H1 (cell line): ENCODE results near the gene SLX4IP. TPM values are rescaled to one million over a fixed set of nuclear protein-coding genes. Genes with fewer than 3 reads are reported as not detected.

Experiments
- CTCF ChIA-PET: fragments of 300-600 bp; sonication (Branson Sonifier 250); formaldehyde crosslinking; loops from one replicate; lab custom pipeline; 2021; ENCODE audit not compliant: partially characterized antibody; lab: Charles Lee
- POLR2A ChIA-PET: fragments of 300-600 bp; sonication (Branson Sonifier 250); formaldehyde crosslinking; loops from one replicate; lab custom pipeline; 2021; ENCODE audit warnings: inconsistent platforms; ENCODE audit not compliant: partially characterized antibody; lab: Charles Lee
- DNase-seq, 2 experiments: peaks; one replicate each; pipeline versions ENCODE4 v3.0.0 to v3.0.0-alpha.2; 2010 to 2022; ENCODE audit warnings: low spot score in 2 of 2, low read depth in 1 of 2, mixed read lengths in 1 of 2
- FAIRE-seq: peaks from 2 replicates; lab custom pipeline; 2011; peaks lifted over from hg19 to GRCh38; lab: Jason Lieb, UNC
- H2AFZ ChIP-seq: 2 replicates; pipeline ENCODE4 v1.8.1; 2012; ENCODE audit warnings: low read length, inconsistent platforms
- H2AK5ac ChIP-seq: 2 replicates; pipeline ENCODE4 v1.6.1; 2013; ENCODE audit warnings: low read depth, low read length
- H2BK120ac ChIP-seq: replicated peaks from 2 replicates; pipeline ENCODE3; 2013; ENCODE audit warnings: low read depth, low read length, inconsistent platforms
- H2BK12ac ChIP-seq: 2 replicates; pipeline ENCODE4 v1.6.1; 2013; ENCODE audit warnings: low read depth, low read length
- H2BK15ac ChIP-seq: 2 replicates; pipeline ENCODE4 v1.6.1; 2013; ENCODE audit warnings: low read length
- H2BK20ac ChIP-seq: 2 replicates; pipeline ENCODE4 v1.6.1; 2013; ENCODE audit warnings: low read length
- H2BK5ac ChIP-seq: 2 replicates; pipeline ENCODE4 v1.6.1; 2013; ENCODE audit warnings: low read depth, low read length
- H3K14ac ChIP-seq: 2 replicates; pipeline ENCODE4 v1.6.1; 2013; ENCODE audit warnings: inconsistent platforms; ENCODE audit not compliant: insufficient read length
- H3K18ac ChIP-seq: 2 replicates; pipeline ENCODE4 v1.6.1; 2013; ENCODE audit warnings: low read length; ENCODE audit errors: extremely low read depth
- H3K23ac ChIP-seq: 2 replicates; pipeline ENCODE4 v1.6.1; 2013; ENCODE audit warnings: inconsistent platforms; ENCODE audit not compliant: insufficient read length
- H3K23me2 ChIP-seq: 2 replicates; pipeline ENCODE4 v1.6.1; 2013; ENCODE audit warnings: low read depth, low read length
- H3K27ac ChIP-seq: 2 replicates; pipeline ENCODE4 v1.6.1; 2011; ENCODE audit warnings: low read depth, low read length, inconsistent platforms
- H3K27me3 ChIP-seq, 4 experiments: replicated peaks in 1 of 4; 1 replicate in 1 of 4; 2 replicates in 3 of 4; pipeline versions ENCODE4 v1.6.1 to v1.8.1; 2011 to 2013; ENCODE audit warnings: low read length in 3 of 4, mild to moderate bottlenecking in 3 of 4, inconsistent platforms in 2 of 4, mixed read lengths in 2 of 4, moderate library complexity in 1 of 4; ENCODE audit not compliant: control insufficient read depth in 3 of 4, insufficient read depth in 3 of 4; ENCODE audit errors: extremely low read depth in 1 of 4
- H3K36me3 ChIP-seq, 4 experiments: 2 replicates each; pipeline versions ENCODE4 v1.6.1 to v1.8.1; 2011 to 2013; ENCODE audit warnings: mild to moderate bottlenecking in 4 of 4, low read length in 3 of 4, moderate library complexity in 2 of 4, control low read depth in 1 of 4, inconsistent platforms in 1 of 4; ENCODE audit not compliant: insufficient read depth in 4 of 4, control insufficient read depth in 2 of 4
- H3K4ac ChIP-seq: replicated peaks from 2 replicates; pipeline ENCODE3; 2013; ENCODE audit warnings: low read length, low read depth, mixed read lengths, inconsistent platforms; ENCODE audit not compliant: insufficient read length
- H3K4me1 ChIP-seq, 4 experiments: replicated peaks in 1 of 4; 1 replicate in 1 of 4; 2 replicates in 3 of 4; pipeline versions ENCODE4 v1.6.1 to v1.8.1; 2011 to 2013; ENCODE audit warnings: low read length in 3 of 4, inconsistent platforms in 2 of 4, mixed read lengths in 1 of 4; ENCODE audit not compliant: insufficient read depth in 4 of 4, control insufficient read depth in 3 of 4
- H3K4me2 ChIP-seq, 2 experiments: 2 replicates each; pipeline versions ENCODE4 v1.6.1 to v1.8.1; 2011 to 2013; ENCODE audit warnings: low read depth in 2 of 2, low read length in 2 of 2, control low read depth in 1 of 2, inconsistent platforms in 1 of 2, mild to moderate bottlenecking in 1 of 2; ENCODE audit not compliant: insufficient read depth in 1 of 2
- H3K4me3 ChIP-seq, 4 experiments: fragments of 200-600, 300-600 bp in 1 of 4; sonication (generic), shearing (Covaris generic), sonication (Bioruptor Twin) in 1 of 4; 2 replicates each; pipeline versions ENCODE4 v1.5.1 to v1.8.1; 2011 to 2016; ENCODE audit warnings: low read length in 4 of 4, low read depth in 3 of 4, control low read depth in 2 of 4, inconsistent platforms in 2 of 4, mild to moderate bottlenecking in 2 of 4, mixed read lengths in 1 of 4, moderate library complexity in 1 of 4; ENCODE audit not compliant: insufficient read depth in 2 of 4; ENCODE audit errors: extremely low read depth in 1 of 4
- H3K56ac ChIP-seq: replicated peaks from 2 replicates; pipeline ENCODE3; 2013; ENCODE audit warnings: low read depth, mild to moderate bottlenecking, mixed read lengths, low read length, inconsistent platforms; ENCODE audit not compliant: insufficient read length
- H3K79me1 ChIP-seq: 2 replicates; pipeline ENCODE4 v1.6.1; 2013; ENCODE audit warnings: low read depth, low read length, control low read depth
- H3K79me2 ChIP-seq, 2 experiments: 2 replicates each; pipeline versions ENCODE4 v1.6.1 to v1.8.1; 2012 to 2013; ENCODE audit warnings: low read length in 2 of 2, mild to moderate bottlenecking in 2 of 2, inconsistent platforms in 1 of 2; ENCODE audit not compliant: insufficient read depth in 2 of 2, control insufficient read depth in 1 of 2
- H3K9ac ChIP-seq, 4 experiments: replicated peaks in 1 of 4; 1 replicate in 1 of 4; 2 replicates in 3 of 4; pipeline versions ENCODE4 v1.6.1 to v1.8.1; 2011 to 2013; ENCODE audit warnings: low read depth in 3 of 4, low read length in 3 of 4, control low read depth in 2 of 4, mild to moderate bottlenecking in 2 of 4, moderate library complexity in 2 of 4, inconsistent platforms in 1 of 4; ENCODE audit errors: extremely low read depth in 1 of 4
- H3K9me3 ChIP-seq, 2 experiments: 2 replicates each; pipeline versions ENCODE4 v1.6.1 to v1.8.1; 2012 to 2013; ENCODE audit warnings: mild to moderate bottlenecking in 2 of 2, moderate library complexity in 2 of 2, control low read depth in 1 of 2, inconsistent platforms in 1 of 2, low read depth in 1 of 2, low read length in 1 of 2, mixed read lengths in 1 of 2; ENCODE audit not compliant: insufficient read depth in 2 of 2
- H4K20me1 ChIP-seq, 2 experiments: replicated peaks in 1 of 2; 2 replicates each; pipeline versions ENCODE3 to v1.8.1; 2011 to 2013; ENCODE audit warnings: inconsistent platforms in 2 of 2, low read length in 2 of 2, mild to moderate bottlenecking in 1 of 2; ENCODE audit not compliant: insufficient read depth in 2 of 2, control insufficient read depth in 1 of 2
- H4K5ac ChIP-seq: 2 replicates; pipeline ENCODE4 v1.6.1; 2013; ENCODE audit warnings: low read length, low read depth, mixed read lengths, inconsistent platforms; ENCODE audit not compliant: insufficient read length
- H4K8ac ChIP-seq: 2 replicates; pipeline ENCODE4 v1.8.0; 2013; ENCODE audit warnings: mild to moderate bottlenecking, moderate library complexity, low read length, inconsistent platforms; ENCODE audit not compliant: insufficient read depth; ENCODE audit errors: extremely low read depth
- H4K91ac ChIP-seq: replicated peaks from 2 replicates; pipeline ENCODE3; 2013; ENCODE audit warnings: low read length, mixed read lengths, inconsistent platforms; ENCODE audit not compliant: insufficient read length
- ATF3 ChIP-seq: IDR thresholded peaks from 2 replicates; pipeline ENCODE4 v1.6.1; 2011; ENCODE audit warnings: low read depth, mild to moderate bottlenecking, low read length; ENCODE audit not compliant: insufficient read depth
- CTBP2 ChIP-seq: IDR thresholded peaks from 2 replicates; pipeline ENCODE4 v1.7.0; 2011; ENCODE audit warnings: borderline replicate concordance, mild to moderate bottlenecking, moderate library complexity, mixed read lengths, low read length; ENCODE audit not compliant: insufficient read depth, insufficient read length
- KDM1A ChIP-seq: fragments of 200-600, 300-600 bp; sonication (generic); IDR thresholded peaks from 2 replicates; pipeline ENCODE4 v1.7.1; 2016; ENCODE audit warnings: mild to moderate bottlenecking, low read length, borderline replicate concordance
- PHF8 ChIP-seq: fragments of 200-600 bp; sonication (generic); conservative IDR thresholded peaks from 2 replicates; pipeline ENCODE4 v1.7.1; 2012; ENCODE audit warnings: low read depth, mild to moderate bottlenecking, inconsistent platforms, low read length, moderate library complexity
- WGBS, 2 experiments: shearing (Covaris generic) in 1 of 2; methylation state at CpG; one replicate each; pipeline versions ENCODE4 v1.1.6 to v1.1.7; 2013 to 2015; ENCODE audit warnings: low lambda C conversion rate in 2 of 2, mixed read lengths in 2 of 2, inconsistent platforms in 1 of 2, low coverage in 1 of 2, missing lambda C conversion rate in 1 of 2; ENCODE audit not compliant: insufficient replicate concordance in 2 of 2, insufficient coverage in 1 of 2, insufficient read length in 1 of 2; ENCODE audit errors: extremely low coverage in 1 of 2, missing lambda C conversion rate in 1 of 2; 5-methylcytosine and 5-hydroxymethylcytosine counted together
- polyA plus RNA-seq, 7 experiments: library from polyadenylated mRNA; depleted of rRNA in 3 of 7; stranded (reverse) in 5 of 7; unstranded in 2 of 7; fragments of >200 nt in 5 of 7; fragments of 200-250 nt in 2 of 7; gene quantifications; 1 replicate in 5 of 7; 2 replicates in 1 of 7; 4 replicates in 1 of 7; pipeline versions ENCODE4 v1.2.1 to v1.2.3, GENCODE V29; 2011 to 2013; ENCODE audit warnings: missing spikeins in 2 of 7, mixed read lengths in 2 of 7
- total RNA-seq: library from RNA; stranded (reverse); fragmentation: NEBNext Ultra II Directional; extraction: Animal tissue kit (Norgen Biotek cat#: 25700); gene quantifications from 2 replicates; pipeline ENCODE4 v1.2.1, GENCODE V29; 2021

The SLX4IP gene
- total and polyA plus RNA-seq, 2 of the 8 experiments (the other 6 are each of a cell fraction or from before 2014, with no cell fraction given): 2.4 to 8.7 TPM

GRCh38 chr20:10495173-10495572 is 60.1 kb downstream of the SLX4IP start:
- FAIRE-seq (no peak), DNase-seq (no peak)
- Histone ChIP-seq H3K27ac (no peak overlapping the region), H3K9ac (no peak overlapping the region), H3K4ac (no peak overlapping the region), H3K4me3 (no peak overlapping the region), H2BK15ac (no peak overlapping the region), H3K36me3 (no peaks in the 10 kb centered on the region), H3K4me1 (peaks cover 0 to 14% (median 2%) of the 10 kb centered on the region in 4 experiments; a peak in 4 of 7 replicates), H2BK5ac (no peak overlapping the region), H3K4me2 (no peak overlapping the region), H2AFZ (no peak overlapping the region), H4K8ac (no peak overlapping the region), H3K18ac (no peak overlapping the region), H3K14ac (no peak overlapping the region), H3K9me3 (no peaks in the 10 kb centered on the region), H3K23ac (no peak overlapping the region), H3K27me3 (no peaks in the 10 kb centered on the region), H4K5ac (no peak overlapping the region), H3K23me2 (no peaks in the 10 kb centered on the region), H2BK120ac (no peak overlapping the region), H3K79me1 (no peaks in the 10 kb centered on the region), H3K79me2 (peaks cover 0 to 12% of the 10 kb centered on the region in 2 experiments; a peak in 2 of 4 replicates), H2BK12ac (no peak overlapping the region), H4K91ac (no peak overlapping the region), H4K20me1 (no peaks in the 10 kb centered on the region), H2BK20ac (no peak overlapping the region), H2AK5ac (no peak overlapping the region), H3K56ac (no peak overlapping the region)
- CTCF ChIA-PET: interaction anchor here (1.2 kb wide), 1 partner anchor 148 kb away, joined by 3 read pairs; no protein-coding TSS in a partner anchor
- 85% methylated on average over 2 of the region's 2 CpGs; no CpG with 5 or more reads in 1 of the 2 experiments for WGBS, 2 experiments
- POLR2A ChIA-PET: interaction anchor here (0.6 kb wide), 1 partner anchor 215 kb away, joined by 3 read pairs; no protein-coding TSS in a partner anchor
- no peak for TF ChIP-seq ATF3
- no peak for TF ChIP-seq CTBP2
- TF ChIP-seq PHF8: no peak
- TF ChIP-seq KDM1A: no peak
